Endothelial cell of umbilical vein (primary cell): ENCODE results near the gene ZNF423.

Source experiments
- CTCF ChIP-seq, 2 donors: IDR thresholded peaks; 1 replicate in 1 of 2; 2 replicates in 1 of 2; pipeline ENCODE4 v1.5.1; 2011; ENCODE audit warnings: low read length in 2 of 2, mild to moderate bottlenecking in 2 of 2, moderate library complexity in 2 of 2, control low read depth in 1 of 2, inconsistent platforms in 1 of 2, low read depth in 1 of 2; ENCODE audit not compliant: insufficient read depth in 1 of 2; ENCODE audit errors: extremely low read depth in 1 of 2
- EZH2 ChIP-seq: IDR thresholded peaks from 2 replicates; pipeline ENCODE4 v1.6.1; 2012; ENCODE audit warnings: borderline replicate concordance, low read depth, mild to moderate bottlenecking, moderate library complexity, low read length, inconsistent platforms; ENCODE audit not compliant: severe bottlenecking
- JUN ChIP-seq: IDR thresholded peaks from 2 replicates; pipeline ENCODE4 v1.6.1; 2011; ENCODE audit warnings: borderline replicate concordance, low read depth; ENCODE audit not compliant: insufficient read length, insufficient read depth
- MAX ChIP-seq: IDR thresholded peaks from 2 replicates; pipeline ENCODE4 v1.6.1; 2011; ENCODE audit not compliant: insufficient read depth, insufficient read length
- MYC ChIP-seq: IDR thresholded peaks from one replicate; pipeline ENCODE4 v1.6.1; 2011; ENCODE audit warnings: mild to moderate bottlenecking, low read depth, low read length
- POLR2A ChIP-seq: IDR thresholded peaks from 2 replicates; pipeline ENCODE4 v1.6.1; 2012; ENCODE audit warnings: low read depth, mild to moderate bottlenecking, control low read depth, low read length

- no peak for TF ChIP-seq POLR2A
- no peak for TF ChIP-seq CTCF (IDR thresholded peaks at IDR 0.05; ENCODE audit: extremely low read depth in 1 of 2, insufficient read depth in 1 of 2, low read depth in 1 of 2, low read length in 2 of 2)
- TF ChIP-seq EZH2: no peak
- no peak for TF ChIP-seq JUN
- no peak for TF ChIP-seq MAX
- TF ChIP-seq MYC: no peak
Measured at GRCh38 chr16:49510654-49511305, 345.1 kb downstream of the ZNF423 start.
